Stimulated activated CD8-positive, alpha-beta memory T cell treated with anti-CD3 and anti-CD28 coated beads, Interleukin-15, amount 100 ng/mL, for 1 hour (primary cell): ENCODE measurements around the gene MYCBPAP.

Experiments
- DNase-seq: peaks from one replicate; pipeline ENCODE4 v3.0.0-alpha.2; 2020; ENCODE audit warnings: low read depth

Gene MYCBPAP

DNA sequence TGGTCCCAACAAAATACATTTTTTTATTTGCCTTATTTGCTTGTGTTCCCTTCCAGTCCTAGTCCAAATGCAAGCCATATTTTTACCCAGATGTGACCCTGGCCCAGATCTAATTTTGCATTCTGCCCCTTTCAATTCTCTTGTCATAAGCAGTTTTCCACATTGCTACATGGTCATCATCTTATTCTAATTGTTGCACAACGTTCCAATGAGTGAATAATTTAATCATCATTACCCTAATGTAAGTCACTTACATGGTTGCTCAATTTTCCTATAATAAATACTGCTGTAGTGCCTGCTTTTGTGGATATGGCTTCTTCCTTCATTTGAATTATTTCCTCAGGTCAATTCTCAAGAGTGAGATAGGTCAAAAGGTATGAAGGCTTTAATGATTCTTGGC, 16.7 kb upstream of the MYCBPAP start:
- DNase-seq: no peak

DNA sequence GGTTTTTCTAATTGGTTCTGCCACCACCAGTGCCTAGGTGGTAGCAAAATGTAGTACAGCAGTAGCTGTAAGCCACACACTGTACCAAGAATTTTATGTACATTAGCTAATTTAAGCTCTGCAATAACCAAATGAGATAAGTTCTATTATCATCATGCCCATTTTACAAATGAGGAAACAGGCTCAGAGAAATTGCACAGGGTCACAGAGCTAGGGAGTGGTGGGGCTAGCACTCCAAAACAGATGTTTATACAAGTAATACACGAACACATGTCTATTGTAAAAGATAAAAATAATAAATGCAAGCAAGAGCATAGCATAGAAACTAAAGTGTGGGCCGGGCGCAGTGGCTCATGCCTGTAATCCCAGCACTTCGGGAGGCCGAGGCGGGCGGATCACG, 16.0 kb upstream of the MYCBPAP start:
- no peak for DNase-seq

DNA sequence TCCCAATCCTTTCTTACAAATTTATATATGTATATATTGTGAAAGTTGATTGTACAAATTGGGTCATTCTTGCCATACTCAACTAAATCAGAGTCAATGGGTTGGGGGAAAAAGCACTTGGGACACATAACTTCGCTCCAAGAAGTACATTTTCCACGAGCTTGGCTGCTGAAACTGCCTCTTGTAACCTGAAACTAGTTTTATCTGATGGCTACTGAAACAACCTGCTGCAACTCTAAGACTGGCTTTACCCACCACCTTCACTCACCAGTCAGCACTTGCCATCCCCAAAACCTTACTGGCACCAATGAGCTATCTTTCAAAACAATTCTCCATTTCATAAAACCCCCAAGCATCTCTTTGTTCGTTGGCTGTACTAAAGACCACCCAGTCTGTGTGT, 14.5 kb upstream of the MYCBPAP start:
- DNase-seq: no peak

- no peak for DNase-seq
These were observed 12.9 kb upstream of the MYCBPAP start for GRCh38 chr17:50495217-50495823.

DNA sequence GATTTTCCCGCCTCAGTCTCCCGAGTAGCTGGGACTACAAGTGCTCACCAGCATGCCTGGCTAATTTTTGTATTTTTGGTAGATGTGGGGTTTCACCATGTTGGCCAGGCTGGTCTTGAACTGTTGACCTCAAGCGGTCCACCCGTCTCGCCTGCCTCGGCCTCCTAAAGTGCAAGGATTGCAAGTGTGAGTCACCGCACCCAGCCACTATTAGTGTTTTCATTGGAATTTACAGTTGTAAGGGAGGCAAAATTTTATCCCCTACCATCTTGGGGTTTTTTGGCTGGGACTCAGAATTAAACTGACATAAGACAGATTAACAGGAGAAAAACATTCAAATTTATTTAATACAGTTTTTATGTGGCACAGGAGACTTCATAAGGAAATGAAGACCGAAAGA, 12.3 kb upstream of the MYCBPAP start:
- DNase-seq: no peak

- DNase-seq: no peak
These were observed 10.0 kb upstream of the MYCBPAP start for GRCh38 chr17:50498021-50498874.

DNA sequence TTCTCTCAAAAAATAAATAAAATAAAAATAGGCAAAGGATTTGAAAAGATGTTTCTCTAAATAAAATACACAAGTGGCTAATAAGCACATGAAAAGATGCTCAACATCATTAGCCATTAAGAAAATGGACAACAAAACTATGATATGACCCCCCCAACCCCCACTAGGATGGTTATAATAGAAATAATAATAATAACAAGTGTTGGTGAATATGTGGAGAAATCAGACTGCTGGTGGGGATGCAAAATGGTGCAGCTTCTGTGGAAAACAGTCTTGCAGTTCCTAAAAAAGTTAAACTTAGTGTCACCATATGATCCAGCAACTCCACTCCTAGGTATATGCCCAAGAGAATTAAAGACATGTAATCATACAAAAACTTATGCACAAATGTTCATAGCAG, 9.0 kb upstream of the MYCBPAP start:
- no peak for DNase-seq

DNA sequence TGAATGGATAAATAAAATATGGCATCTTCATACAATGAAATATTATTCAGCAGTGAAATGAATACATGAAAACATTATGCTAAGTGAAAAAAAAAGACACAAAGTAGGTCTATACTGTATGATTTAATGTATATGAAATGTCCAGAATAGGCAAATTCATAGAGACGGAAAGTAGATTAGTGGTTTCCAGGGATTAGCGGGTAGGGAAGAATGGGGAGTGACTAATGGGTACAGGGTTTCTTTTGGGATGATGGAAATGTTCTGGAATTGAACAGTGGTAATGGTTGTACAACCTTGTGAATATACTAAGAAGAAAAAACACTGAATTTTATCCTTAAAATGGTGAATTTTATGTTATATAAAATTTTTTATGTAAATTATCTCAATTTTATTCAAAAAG, 8.5 kb upstream of the MYCBPAP start:
- DNase-seq: no peak

- no peak for DNase-seq
These were observed 7.2 kb upstream of the MYCBPAP start for GRCh38 chr17:50501054-50501453.

DNA sequence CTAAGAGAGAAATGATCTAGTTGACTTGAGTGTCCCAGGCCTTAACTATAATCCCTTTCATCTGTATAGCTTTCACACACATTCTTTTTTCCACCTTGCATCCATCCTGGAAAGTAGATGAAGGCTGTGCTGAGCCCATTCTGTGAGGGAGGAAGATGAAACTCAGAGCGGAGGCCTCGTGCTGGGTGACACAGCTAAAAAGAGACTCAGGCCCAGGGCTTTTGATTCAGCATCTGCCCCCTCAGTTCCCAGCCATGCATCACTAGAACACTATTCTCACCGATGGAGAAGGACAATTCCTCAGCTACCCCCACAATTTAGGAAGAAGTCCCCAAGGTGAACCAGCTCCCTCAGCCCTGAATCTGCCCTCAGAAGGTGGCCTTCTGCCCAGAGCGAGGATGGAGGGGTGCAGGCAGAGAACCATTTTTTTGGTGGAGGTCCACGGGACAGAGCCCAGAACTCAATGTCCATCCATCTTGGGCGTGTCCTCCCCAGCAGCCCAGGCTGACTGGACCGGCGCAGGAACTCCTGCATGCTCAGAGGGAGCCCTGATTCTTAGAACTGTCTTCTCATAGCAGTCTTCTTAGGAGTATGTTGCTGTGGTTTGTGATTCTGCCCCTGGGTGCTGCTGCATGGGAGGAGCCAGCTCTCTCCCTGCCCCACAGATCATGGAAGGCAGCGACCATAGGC, 5.8 kb upstream of the MYCBPAP start:
- no peak for DNase-seq

GRCh38 chr17:50505591-50506130, 2.6 kb upstream of the MYCBPAP start:
- DNase-seq: no peak

GRCh38 chr17:50506298-50506697, 1.9 kb upstream of the MYCBPAP start:
- DNase-seq: no peak

DNA sequence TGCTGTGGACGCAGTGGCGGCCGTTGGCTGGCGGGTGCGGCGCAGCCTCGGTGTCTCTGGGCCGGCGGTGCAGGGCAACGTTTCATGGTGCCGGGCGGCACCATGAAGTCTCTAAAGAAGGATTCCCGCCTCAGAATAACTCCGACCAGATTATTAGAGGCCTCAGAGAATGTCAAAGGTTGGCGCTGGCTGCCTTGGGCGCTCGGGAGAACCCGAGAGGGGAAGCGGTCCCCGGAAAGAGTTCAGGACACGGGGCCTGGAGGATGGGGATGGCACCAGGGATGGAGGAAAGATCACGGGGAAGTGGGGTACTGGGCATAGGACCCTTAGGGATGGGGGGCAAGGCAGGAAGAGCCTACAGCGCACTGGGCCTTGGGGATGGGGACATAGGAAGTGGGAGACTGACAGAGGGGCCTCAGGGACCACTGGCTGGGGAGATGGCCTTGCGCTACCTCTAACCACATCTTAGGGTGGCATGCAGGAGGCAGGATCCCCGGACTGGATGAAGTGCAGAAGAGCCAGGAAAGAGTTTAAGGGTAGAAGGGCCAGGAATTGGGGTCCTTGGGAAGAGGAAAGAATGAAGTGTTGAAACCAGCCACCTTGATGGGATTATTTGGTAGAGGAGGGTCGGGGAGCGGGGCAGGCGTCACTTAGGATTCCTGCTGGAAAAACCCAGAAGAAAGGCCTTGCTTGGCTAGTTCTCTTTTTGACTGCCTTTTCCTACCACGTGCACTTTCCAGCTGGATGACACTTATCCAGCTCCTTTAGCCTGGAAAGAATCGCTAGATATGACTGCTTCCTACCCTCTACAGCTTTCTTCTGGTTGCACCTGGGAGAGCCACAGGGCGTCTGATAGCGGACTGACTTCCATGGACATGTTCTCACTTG, 578 bp downstream of the MYCBPAP start:
- no peak for DNase-seq

GRCh38 chr17:50511058-50511457, 2.8 kb downstream of the MYCBPAP start:
- no peak for DNase-seq

DNA sequence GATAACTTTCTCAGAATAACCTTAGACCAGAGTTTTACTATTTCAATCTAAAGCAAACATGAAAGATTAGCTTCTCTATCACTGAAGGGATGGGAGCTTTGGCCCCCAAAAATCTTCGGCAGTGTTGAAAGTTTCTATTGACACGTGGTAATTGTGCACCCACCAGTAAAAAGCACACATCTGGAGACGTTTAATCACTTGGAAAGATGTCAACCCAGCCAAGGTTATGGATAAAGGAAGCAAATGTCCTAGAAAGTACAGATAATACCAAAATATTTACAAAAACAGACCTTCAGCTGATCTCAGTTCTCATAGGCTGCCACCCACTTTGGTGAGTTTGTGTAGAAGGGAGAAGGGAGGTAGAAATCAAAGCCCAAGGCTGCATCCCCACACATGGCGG, 5.3 kb downstream of the MYCBPAP start:
- no peak for DNase-seq

- no peak for DNase-seq
These were observed 6.1 kb downstream of the MYCBPAP start for GRCh38 chr17:50514388-50514787.

- no peak for DNase-seq
These were observed 6.9 kb downstream of the MYCBPAP start for GRCh38 chr17:50514936-50515702.

GRCh38 chr17:50517011-50517410, 8.8 kb downstream of the MYCBPAP start:
- DNase-seq: no peak

DNA sequence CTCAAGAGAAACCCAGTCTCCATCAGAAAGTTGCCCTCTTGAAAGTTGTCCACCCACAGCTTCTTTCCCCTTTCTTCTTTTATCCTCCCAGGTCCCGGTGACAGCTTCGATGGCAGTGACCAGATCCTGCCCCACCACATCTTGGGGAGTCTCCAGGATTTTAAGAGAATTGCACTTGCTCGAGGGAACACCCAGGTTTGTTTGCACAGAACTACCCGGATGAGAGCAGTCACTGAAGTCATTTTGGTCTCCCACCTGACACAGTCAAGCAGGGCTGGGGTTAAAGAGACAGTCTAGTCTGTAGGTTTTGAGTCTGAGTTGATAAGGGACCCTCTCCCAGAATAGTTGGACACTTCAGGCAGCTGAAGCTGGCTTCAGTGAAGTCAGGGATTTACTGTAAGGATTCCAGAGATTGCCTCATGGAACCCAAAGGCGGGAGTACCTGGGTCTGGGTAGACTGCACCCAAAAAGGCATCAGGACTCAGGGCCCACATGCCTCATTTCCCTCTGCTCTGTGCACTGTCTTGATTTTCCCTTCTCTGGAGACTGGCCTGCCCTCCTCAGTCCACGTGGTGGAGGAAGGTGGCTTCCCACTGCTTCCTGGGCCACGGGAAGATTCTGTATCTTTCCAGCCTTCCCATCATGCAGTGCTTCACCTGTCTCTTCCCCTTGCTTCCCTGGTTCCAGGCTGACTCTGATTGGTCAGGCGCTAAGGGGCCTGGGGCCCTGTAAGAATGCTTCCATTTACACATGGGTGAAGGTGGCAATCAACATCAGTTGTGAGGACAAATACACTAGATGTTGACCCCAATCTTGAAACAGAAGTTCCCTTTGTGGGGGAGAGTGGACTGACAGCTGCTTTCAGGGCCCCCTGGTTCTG, 9.5 kb downstream of the MYCBPAP start:
- DNase-seq: no peak

DNA sequence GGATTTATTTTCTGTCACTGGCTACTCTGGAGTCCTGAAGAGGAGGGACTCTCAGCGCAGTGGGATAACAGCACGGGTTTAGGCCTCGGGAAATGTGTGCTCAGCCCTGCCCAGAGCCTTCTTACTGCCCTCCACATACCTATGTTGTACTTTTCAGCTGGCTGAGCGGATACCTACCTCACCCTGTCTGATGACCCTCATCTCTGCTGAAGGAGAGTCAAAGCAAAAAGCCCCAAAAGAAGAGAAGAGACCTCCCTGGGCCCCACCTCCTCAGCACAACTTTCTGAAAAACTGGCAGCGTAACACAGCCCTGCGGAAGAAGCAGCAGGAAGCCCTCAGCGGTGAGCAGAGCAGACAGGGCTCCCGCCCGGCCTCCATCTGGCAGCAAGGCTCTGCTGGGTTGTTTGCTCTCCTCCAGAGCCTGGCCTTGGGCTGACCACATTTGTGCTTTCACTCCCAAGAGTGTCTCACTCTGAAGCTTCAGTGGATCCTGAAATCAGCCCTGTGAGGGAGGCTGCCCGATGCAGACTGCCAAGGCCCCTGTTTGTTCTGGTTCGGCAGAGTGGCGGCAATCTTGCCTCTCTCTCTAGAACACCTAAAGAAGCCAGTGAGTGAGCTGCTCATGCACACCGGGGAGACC, 10.3 kb downstream of the MYCBPAP start:
- no peak for DNase-seq
